AG20443 (cell line): ENCODE measurements around the gene POU2AF1.

Experiments used
- DNase-seq: peaks from one replicate; pipeline ENCODE4 v3.0.0; 2012; ENCODE audit warnings: low spot score, mixed read lengths

The POU2AF1 gene, protein sequence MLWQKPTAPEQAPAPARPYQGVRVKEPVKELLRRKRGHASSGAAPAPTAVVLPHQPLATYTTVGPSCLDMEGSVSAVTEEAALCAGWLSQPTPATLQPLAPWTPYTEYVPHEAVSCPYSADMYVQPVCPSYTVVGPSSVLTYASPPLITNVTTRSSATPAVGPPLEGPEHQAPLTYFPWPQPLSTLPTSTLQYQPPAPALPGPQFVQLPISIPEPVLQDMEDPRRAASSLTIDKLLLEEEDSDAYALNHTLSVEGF

GRCh38 chr11:111378861-111379601, at the start of gene POU2AF1:
Gene POU2AF1, minus strand, starts transcription at chr11:111379275. Its CDS starts 98 bp downstream, at chr11:111379177.
- DNase-seq: peak; percentile 69

DNA sequence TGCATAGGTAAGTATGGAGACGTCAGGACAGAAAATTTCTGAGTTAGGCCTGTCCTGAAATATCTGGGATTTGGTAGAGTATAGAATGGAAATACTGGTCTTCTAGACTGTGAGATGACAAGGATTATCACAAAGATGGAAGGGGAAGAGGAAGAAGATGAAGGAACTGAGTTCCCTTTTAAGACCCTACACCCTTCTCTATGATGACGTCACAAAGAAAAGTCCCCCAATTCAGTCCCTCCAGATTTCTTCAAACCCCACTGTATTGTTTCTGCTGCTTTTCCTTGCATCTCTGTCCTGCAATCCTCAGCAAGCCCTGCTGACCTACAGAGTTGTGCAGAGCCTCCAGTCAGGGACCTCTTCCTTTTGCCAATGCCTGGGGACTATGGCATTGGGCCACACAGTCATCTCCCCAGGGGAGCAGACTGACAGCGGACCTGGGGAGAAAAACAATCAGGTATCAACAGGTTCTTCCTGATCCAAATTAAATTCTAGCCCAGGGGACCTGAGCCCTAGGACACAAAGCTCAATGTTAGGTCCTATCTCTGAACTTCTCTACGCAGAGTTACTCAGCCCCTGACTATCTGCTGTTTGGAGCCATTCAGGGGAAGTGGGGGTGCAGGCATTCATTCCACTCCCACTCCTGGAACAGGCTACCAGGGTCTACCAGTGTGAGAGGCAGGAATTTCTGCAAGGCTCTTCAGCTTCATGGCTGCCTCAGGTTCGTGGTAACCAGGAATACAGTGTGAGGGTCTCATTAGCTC, 49.2 kb upstream of the POU2AF1 start:
- no peak for DNase-seq

DNA sequence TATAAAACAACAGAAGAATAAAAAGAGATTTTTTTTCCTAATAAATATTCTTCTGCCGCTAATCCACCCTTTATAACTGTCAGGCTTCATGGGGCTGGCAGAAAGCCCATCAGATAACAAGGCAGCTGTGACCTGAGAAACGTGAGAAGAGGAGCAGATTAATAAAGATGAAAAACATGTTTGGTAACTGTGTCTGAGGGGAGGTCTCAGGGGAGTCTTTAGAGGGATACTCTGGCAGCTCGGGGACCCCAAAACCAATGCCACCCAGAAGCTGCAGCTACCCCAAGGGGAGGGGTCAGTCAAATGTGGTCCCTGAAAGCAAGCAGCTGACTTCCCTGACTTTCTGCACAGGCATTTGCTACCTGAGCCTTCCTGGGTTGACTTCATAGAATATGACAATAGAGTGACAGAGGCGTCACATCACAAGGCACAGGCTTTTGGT, 48.4 kb upstream of the POU2AF1 start:
- DNase-seq: no peak

GRCh38 chr11:111426617-111427016, 47.5 kb upstream of the POU2AF1 start:
- DNase-seq: no peak

- DNase-seq: no peak
These were observed 44.2 kb upstream of the POU2AF1 start for GRCh38 chr11:111423250-111423615.

- peak; percentile 57 for DNase-seq
These were observed 43.6 kb upstream of the POU2AF1 start for GRCh38 chr11:111422494-111423249.

DNA sequence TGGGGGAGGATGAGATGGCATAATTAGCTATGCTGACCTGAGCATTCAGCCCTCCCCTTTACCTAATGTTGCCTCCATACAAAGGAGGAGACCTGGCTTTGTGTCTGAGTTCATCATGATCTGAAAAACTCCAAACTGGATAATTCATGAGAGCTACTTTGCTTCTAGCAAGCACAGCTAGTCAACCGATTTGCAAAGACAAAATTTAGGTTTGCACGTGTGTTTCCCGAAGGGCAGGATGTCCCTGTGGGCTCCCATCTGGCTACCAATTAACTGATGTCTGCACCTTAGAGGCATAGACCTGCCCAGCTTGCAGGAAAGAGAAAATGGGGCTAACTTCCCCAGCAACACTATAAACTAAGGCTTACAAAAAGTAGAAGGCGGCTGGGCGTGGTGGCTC, 42.2 kb upstream of the POU2AF1 start:
- no peak for DNase-seq

GRCh38 chr11:111419641-111420327, 40.7 kb upstream of the POU2AF1 start:
- DNase-seq: no peak

GRCh38 chr11:111419181-111419580, 40.1 kb upstream of the POU2AF1 start:
- no peak for DNase-seq

- DNase-seq: no peak
These were observed 39.3 kb upstream of the POU2AF1 start for GRCh38 chr11:111418436-111418787.

- peak; percentile 21 for DNase-seq
These were observed 38.8 kb upstream of the POU2AF1 start for GRCh38 chr11:111417766-111418435.

GRCh38 chr11:111417011-111417765, 38.1 kb upstream of the POU2AF1 start:
- DNase-seq: no peak

DNA sequence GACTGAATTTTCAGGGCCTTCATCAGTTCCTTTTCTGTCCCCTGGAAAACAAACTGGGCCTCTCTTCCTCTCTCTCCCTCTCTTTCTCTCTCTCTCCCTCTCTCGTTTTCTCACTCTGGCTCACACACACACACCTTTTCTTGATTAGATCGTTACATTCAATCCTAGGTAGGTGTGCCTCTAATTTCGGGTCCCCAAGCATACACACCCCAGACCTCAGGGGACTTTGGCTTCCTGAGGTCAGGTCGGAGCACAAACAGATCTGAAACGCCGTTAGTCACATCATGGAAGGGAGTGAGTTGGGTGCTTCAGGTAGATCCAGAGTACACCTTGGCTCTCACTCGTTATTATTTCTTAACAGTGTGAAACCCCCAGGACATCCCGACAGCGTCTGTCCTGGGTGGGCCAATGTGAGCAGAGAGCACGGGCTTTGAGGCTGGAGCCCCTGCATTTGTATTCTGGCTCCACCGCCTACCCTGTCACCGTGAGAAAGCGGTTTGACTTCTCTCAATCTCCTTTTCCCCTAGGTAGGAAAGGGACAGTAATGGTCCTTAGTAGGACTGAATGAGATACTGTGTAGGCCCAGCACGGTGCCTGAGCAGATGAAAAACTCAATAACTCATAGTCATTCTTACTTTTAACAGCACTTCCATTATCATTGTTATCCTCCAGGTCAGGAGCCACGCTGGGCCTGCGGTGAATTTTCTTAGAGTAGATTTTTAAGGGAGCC, 37.3 kb upstream of the POU2AF1 start:
- DNase-seq: no peak

GRCh38 chr11:111414936-111415335, 35.9 kb upstream of the POU2AF1 start:
- DNase-seq: no peak

- DNase-seq: no peak
These were observed 35.3 kb upstream of the POU2AF1 start for GRCh38 chr11:111414267-111414931.

DNA sequence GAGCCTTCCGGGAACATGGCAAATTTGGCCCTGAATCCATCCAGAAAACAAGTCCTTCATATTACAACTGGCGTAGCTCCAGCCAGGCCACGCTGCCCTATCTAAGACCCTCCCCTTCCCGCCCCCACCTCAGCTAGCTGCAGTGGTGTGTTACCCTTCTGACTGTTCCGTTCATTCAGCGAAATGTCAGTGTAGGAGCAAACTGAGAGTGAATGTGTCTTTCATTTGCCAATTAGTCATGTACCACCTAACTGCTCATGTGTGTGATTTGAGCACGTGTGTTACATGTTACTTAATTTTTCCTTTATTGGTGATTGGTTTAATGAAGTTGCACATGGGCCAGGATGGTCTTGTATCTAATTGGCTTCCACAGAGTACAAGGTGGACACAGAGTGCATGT, 34.8 kb upstream of the POU2AF1 start:
- DNase-seq: no peak

DNA sequence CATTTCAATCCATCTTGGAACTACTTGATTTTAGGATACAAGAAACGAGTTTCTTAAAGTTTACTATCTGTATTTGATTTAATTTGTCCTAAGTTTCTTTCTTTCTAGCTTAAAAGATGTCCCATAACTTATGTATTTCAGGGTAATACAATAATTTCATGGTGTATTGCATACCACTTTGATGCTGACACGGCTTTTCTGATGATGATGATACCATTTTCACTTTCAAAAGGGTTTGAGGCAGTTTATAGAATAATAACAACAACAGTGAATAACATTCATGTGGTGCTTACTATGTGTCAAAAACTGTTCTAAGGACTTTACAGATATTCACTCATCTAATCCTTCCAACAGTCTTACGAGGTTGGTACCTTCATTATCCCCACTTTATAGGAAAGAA, 33.2 kb upstream of the POU2AF1 start:
- DNase-seq: no peak

DNA sequence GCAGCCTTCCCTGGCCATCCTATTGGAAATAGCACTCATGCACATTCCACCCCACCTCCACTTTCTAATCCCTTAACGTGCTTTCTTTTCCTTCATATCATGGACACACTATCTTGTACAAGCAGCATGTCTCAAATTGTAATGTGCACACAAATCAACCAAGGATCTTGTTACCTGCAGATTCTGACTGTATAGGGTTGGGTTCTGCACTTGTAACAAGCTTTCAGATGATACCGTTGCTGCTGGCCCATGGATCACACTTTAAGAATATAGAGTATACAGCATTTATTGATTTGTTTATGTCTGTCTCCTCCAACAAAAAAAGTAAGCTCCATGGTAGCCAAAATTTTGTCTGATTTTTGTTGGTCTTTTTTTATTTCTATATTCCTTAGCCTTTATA, 32.4 kb upstream of the POU2AF1 start:
- DNase-seq: no peak

- DNase-seq: no peak
These were observed 31.9 kb upstream of the POU2AF1 start for GRCh38 chr11:111410951-111411350.
